Fibroblast of skin of back (primary cell): ENCODE data around the gene SAMD9L.
A peak's percentile ranks its signal among the peaks of the same experiment; 100 is the strongest.
"Not testable (repeated sequence)": the region's sequence is repeated elsewhere in the genome, so short reads cannot be mapped to it uniquely, and the experiment has no call there.

Source experiments
- DNase-seq: peaks from one replicate; pipeline ENCODE4 v3.0.0-alpha.2; 2013

The SAMD9L gene

GRCh38 chr7:93145354-93145753 is 2.8 kb downstream of the SAMD9L start:
- DNase-seq = no peak

- peak; percentile 60 for DNase-seq
These were observed 6.1 kb downstream of the SAMD9L start for GRCh38 chr7:93142127-93142526.

GRCh38 chr7:93140582-93141191 is 7.5 kb downstream of the SAMD9L start:
- DNase-seq = no peak

- no peak for DNase-seq
These were observed 9.6 kb downstream of the SAMD9L start for GRCh38 chr7:93138576-93138975.

GRCh38 chr7:93133005-93133404 is 15.2 kb downstream of the SAMD9L start:
- no peak for DNase-seq

GRCh38 chr7:93132216-93132615 is 16.0 kb downstream of the SAMD9L start:
- no peak for DNase-seq

GRCh38 chr7:93126954-93127353 is 21.2 kb downstream of the SAMD9L start:
- DNase-seq = not testable (repeated sequence)

GRCh38 chr7:93123532-93123931 is 24.7 kb downstream of the SAMD9L start:
- not testable (repeated sequence) for DNase-seq

- DNase-seq = no peak
These were observed 27.3 kb downstream of the SAMD9L start for GRCh38 chr7:93120592-93121549.

GRCh38 chr7:93119191-93119905 is 28.8 kb downstream of the SAMD9L start:
- DNase-seq = peak; percentile 83

- DNase-seq = peak; percentile 90
These were observed 30.2 kb downstream of the SAMD9L start, which contains the start of gene SAMD9 for GRCh38 chr7:93117852-93118530. Gene SAMD9 (minus strand): TSS chr7:93117979. CDS start chr7:93106097, 11,882 bp downstream.

- no peak for DNase-seq
These were observed 30.9 kb downstream of the SAMD9L start for GRCh38 chr7:93117327-93117726.

GRCh38 chr7:93115796-93116195 is 32.4 kb downstream of the SAMD9L start:
- peak; percentile 79 for DNase-seq

- DNase-seq = no peak
These were observed 40.2 kb downstream of the SAMD9L start for GRCh38 chr7:93108003-93108402.

GRCh38 chr7:93097388-93097787 is 50.8 kb downstream of the SAMD9L start:
- DNase-seq = no peak

GRCh38 chr7:93092757-93093370 is 55.3 kb downstream of the SAMD9L start:
- peak; percentile 53 for DNase-seq
